HEK293 (cell line): ENCODE data around the gene TTC31.

ENCODE experiments used
- CTCF ChIP-seq: fragments of 450-650 bp; formaldehyde crosslinking; IDR thresholded peaks from 2 replicates; pipeline ENCODE4 v1.5.1; 2016; ENCODE audit warnings: missing biosample characterization, missing genetic modification characterization
- HOXA7 ChIP-seq: sonication (generic); formaldehyde crosslinking; IDR thresholded peaks from 2 replicates; pipeline ENCODE4 v1.8.1; 2022; ENCODE audit warnings: missing genetic modification reagents, borderline replicate concordance
- PRDM4 ChIP-seq: fragments of 450-650 bp; formaldehyde crosslinking; IDR thresholded peaks from 2 replicates; pipeline ENCODE4 v1.5.1; 2017; ENCODE audit warnings: missing biosample characterization, missing genetic modification characterization
- SETDB1 ChIP-seq: IDR thresholded peaks from one replicate; pipeline ENCODE4 v1.6.1; 2017; ENCODE audit warnings: mild to moderate bottlenecking, low read length, moderate library complexity, mixed read lengths; ENCODE audit not compliant: insufficient read length
- TSHZ1 ChIP-seq: fragments of 450-650 bp; formaldehyde crosslinking; IDR thresholded peaks from 2 replicates; pipeline ENCODE4 v1.5.1; 2016; ENCODE audit warnings: missing biosample characterization, missing genetic modification characterization, borderline replicate concordance
- YY1 ChIP-seq: fragments of 450-650 bp; formaldehyde crosslinking; IDR thresholded peaks from 2 replicates; pipeline ENCODE4 v1.5.1; 2018; ENCODE audit warnings: missing biosample characterization, missing genetic modification characterization
- ZBTB1 ChIP-seq: fragments of 450-650 bp; formaldehyde crosslinking; IDR thresholded peaks from 2 replicates; pipeline ENCODE4 v1.5.1; 2016; ENCODE audit warnings: missing biosample characterization, missing genetic modification characterization
- ZBTB49 ChIP-seq: fragments of 450-650 bp; formaldehyde crosslinking; IDR thresholded peaks from 2 replicates; pipeline ENCODE4 v1.5.1; 2016; ENCODE audit warnings: missing biosample characterization, missing genetic modification characterization, low read depth
- ZFP37 ChIP-seq: fragments of 450-650 bp; formaldehyde crosslinking; IDR thresholded peaks from 2 replicates; pipeline ENCODE4 v1.5.1; 2016; ENCODE audit warnings: missing biosample characterization, missing genetic modification characterization
- ZFP41 ChIP-seq: fragments of 450-650 bp; formaldehyde crosslinking; IDR thresholded peaks from 2 replicates; pipeline ENCODE4 v1.5.1; 2016; ENCODE audit warnings: missing biosample characterization, missing genetic modification characterization, borderline replicate concordance
- ZNF133 ChIP-seq: fragments of 450-650 bp; formaldehyde crosslinking; IDR thresholded peaks from 2 replicates; pipeline ENCODE4 v1.5.1; 2016; ENCODE audit warnings: missing biosample characterization, missing genetic modification characterization
- ZNF140 ChIP-seq: fragments of 450-650 bp; formaldehyde crosslinking; IDR thresholded peaks from 2 replicates; pipeline ENCODE4 v1.5.1; 2016; ENCODE audit warnings: missing biosample characterization, missing genetic modification characterization
- ZNF157 ChIP-seq: fragments of 450-650 bp; formaldehyde crosslinking; IDR thresholded peaks from 2 replicates; pipeline ENCODE4 v1.5.1; 2016; ENCODE audit warnings: missing biosample characterization, missing genetic modification characterization
- ZNF280D ChIP-seq: fragments of 450-650 bp; formaldehyde crosslinking; IDR thresholded peaks from 2 replicates; pipeline ENCODE4 v1.5.1; 2016; ENCODE audit warnings: missing biosample characterization, missing genetic modification characterization
- ZNF302 ChIP-seq: fragments of 450-650 bp; formaldehyde crosslinking; IDR thresholded peaks from 2 replicates; pipeline ENCODE4 v1.5.1; 2016; ENCODE audit warnings: missing biosample characterization, missing genetic modification characterization, low read depth
- ZNF518A ChIP-seq: fragments of 450-650 bp; formaldehyde crosslinking; conservative IDR thresholded peaks from 2 replicates; pipeline ENCODE4 v1.5.1; 2016; ENCODE audit warnings: low read depth, missing biosample characterization, missing genetic modification characterization
- ZNF548 ChIP-seq: fragments of 450-650 bp; formaldehyde crosslinking; IDR thresholded peaks from 2 replicates; pipeline ENCODE4 v1.5.1; 2016; ENCODE audit warnings: missing biosample characterization, missing genetic modification characterization
- ZNF600 ChIP-seq: fragments of 450-650 bp; formaldehyde crosslinking; IDR thresholded peaks from 2 replicates; pipeline ENCODE4 v1.5.1; 2016; ENCODE audit warnings: missing biosample characterization, missing genetic modification characterization
- ZNF610 ChIP-seq: fragments of 450-650 bp; formaldehyde crosslinking; IDR thresholded peaks from 2 replicates; pipeline ENCODE4 v1.5.1; 2016; ENCODE audit warnings: missing biosample characterization, missing genetic modification characterization, borderline replicate concordance
- ZNF701 ChIP-seq: fragments of 450-650 bp; formaldehyde crosslinking; IDR thresholded peaks from 2 replicates; pipeline ENCODE4 v1.5.1; 2016; ENCODE audit warnings: missing biosample characterization, missing genetic modification characterization

TTC31 gene

GRCh38 chr2:74507145-74507925 lies 24.5 kb downstream of the TTC31 start, which contains the start of gene PCGF1 (continued):
- TF ChIP-seq CTCF (tag by site-specific recombination) (peak; percentile 100), SETDB1 (no peak), PRDM4 (tag by site-specific recombination) (0 out of 2 replicates have a peak, but pooled peaks have one; percentile 38), ZNF548 (no peak), TSHZ1 (tag by site-specific recombination) (no peak), ZNF518A (tag by site-specific recombination) (no peak), ZNF140 (tag by site-specific recombination) (no peak), ZFP41 (tag by site-specific recombination) (no peak), ZNF701 (tag by site-specific recombination) (no peak), ZNF610 (tag by site-specific recombination) (no peak; the same call in 1 of the 2 replicates), ZFP37 (tag by site-specific recombination) (peak; percentile 79; the same call in 1 of the 2 replicates), ZNF280D (no peak), ZBTB1 (tag by site-specific recombination) (no peak), HOXA7 (CRISPR knock-in tag) (no peak), ZNF157 (no peak), ZNF600 (tag by site-specific recombination) (peak; percentile 64), ZBTB49 (tag by site-specific recombination) (no peak), ZNF302 (tag by site-specific recombination) (no peak), ZNF133 (tag by site-specific recombination) (no peak), YY1 (tag by site-specific recombination) (peak; percentile 85)
